Choroid plexus epithelial cell (primary cell): ENCODE results near the gene SLX4.
A peak's percentile ranks its signal among the peaks of the same experiment; 100 is the strongest.

Experiments used
- DNase-seq: peaks from one replicate; pipeline ENCODE4 v3.0.0-alpha.2; 2010; ENCODE audit warnings: low read depth
- H3K4me3 ChIP-seq: 2 replicates; pipeline ENCODE4 v1.5.1; 2011; ENCODE audit warnings: low read depth, mild to moderate bottlenecking, control low read depth, low read length, moderate library complexity
- CTCF ChIP-seq: conservative IDR thresholded peaks from 2 replicates; pipeline ENCODE4 v1.5.1; 2011; ENCODE audit warnings: low read depth, mild to moderate bottlenecking, control low read depth, inconsistent platforms, low read length, moderate library complexity

SLX4 gene

GRCh38 chr16:3550851-3551847 is 60.3 kb downstream of the SLX4 start:
- no peak overlapping the region for H3K4me3 ChIP-seq
- no peak for TF ChIP-seq CTCF

DNA sequence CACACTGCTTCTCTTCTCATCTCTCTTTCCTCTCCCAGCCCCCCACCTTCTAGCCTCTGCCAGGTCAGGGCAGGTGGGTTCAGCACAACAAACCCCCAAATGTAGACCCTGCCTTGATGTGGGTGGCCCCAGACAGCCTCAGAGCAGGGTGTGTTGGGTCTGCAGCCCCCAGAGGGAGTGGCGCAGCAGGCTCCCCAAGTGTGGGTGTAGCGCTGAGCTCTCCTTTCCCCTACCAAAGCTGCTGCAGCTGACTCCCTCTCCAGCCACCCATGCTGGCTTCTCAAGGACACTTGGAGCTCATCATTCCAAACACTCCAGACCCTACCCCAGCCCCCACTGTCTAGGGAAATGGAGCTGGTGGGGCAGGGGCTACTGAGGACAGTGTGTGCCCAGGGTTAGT is 61.5 kb downstream of the SLX4 start:
- no peak overlapping the region for H3K4me3 ChIP-seq
- DNase-seq, result no peak
- TF ChIP-seq CTCF, result no peak

More at GRCh38 chr16:3550851-3551847, 60.3 kb downstream of the SLX4 start:
- no peak for DNase-seq

- TF ChIP-seq CTCF, result no peak
- H3K4me3 ChIP-seq, result no peak overlapping the region
- DNase-seq, result no peak
Observed at GRCh38 chr16:3548859-3549258, 62.5 kb downstream of the SLX4 start.

GRCh38 chr16:3548445-3548844 is 63.0 kb downstream of the SLX4 start:
- no peak for DNase-seq
- H3K4me3 ChIP-seq, result no peak overlapping the region
- no peak for TF ChIP-seq CTCF

GRCh38 chr16:3546986-3547682 is 64.3 kb downstream of the SLX4 start:
- no peak for DNase-seq
- H3K4me3 ChIP-seq, result no peak overlapping the region
- no peak for TF ChIP-seq CTCF

GRCh38 chr16:3542601-3543373 is 68.6 kb downstream of the SLX4 start:
- no peak for TF ChIP-seq CTCF
- no peak overlapping the region for H3K4me3 ChIP-seq
- peak; percentile 14 for DNase-seq
